ENCODE data around the gene COL18A1.

Gene COL18A1

DNA sequence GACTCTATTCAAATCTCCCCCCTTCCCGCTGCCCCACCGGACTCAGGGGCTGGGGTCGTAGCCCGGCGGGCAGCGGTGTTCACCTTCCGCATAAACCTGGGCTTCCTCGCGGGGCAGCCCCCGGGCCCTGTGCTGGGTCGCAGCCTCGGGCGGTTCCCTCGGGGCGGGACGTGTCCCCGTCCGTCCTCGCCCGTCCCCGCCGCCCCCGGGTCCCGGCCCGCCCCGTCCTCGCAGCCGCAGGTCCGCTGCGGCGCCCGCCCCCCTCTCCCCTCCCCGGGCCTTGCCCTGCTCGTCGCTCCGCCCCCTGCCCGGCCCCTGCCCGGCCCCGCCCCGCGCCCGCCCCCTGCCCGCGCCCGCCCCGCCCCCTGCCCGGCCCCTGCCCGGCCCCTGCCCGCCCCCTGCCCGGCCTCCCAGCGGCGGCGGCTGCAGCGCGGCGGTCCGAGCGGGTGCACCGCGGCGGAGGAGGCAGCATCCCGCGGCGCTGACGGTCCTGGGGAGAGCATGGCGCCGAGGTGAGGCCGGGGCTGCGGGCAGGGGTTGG, at the start of gene COL18A1:
Gene COL18A1 (plus strand): TSS at position 436 of the 541 bp plus-strand sequence. CDS start 66 bp downstream, at position 502.
- no peaks in the 10 kb centered on the region for H3K4me1 ChIP-seq (ENCODE audit: control insufficient read depth in 1 of 2, insufficient read depth in 2 of 2, low read length in 2 of 2)
- no peaks in the 10 kb centered on the region for H3K9me3 ChIP-seq (ENCODE audit: control insufficient read depth in 1 of 2, low read length in 2 of 2)
- H3K9ac ChIP-seq (ENCODE audit: low read depth in 1 of 2, low read length in 2 of 2): peak within 1 kb of the TSS in 1 of 2 donors; percentile 32
- H3K36me3 ChIP-seq (ENCODE audit: control insufficient read depth in 1 of 2, insufficient read depth in 2 of 2, low read length in 2 of 2): no peaks in the 10 kb centered on the region
- H3K27ac ChIP-seq (ENCODE audit: low read depth, low read length): peak within 1 kb of the TSS; percentile 67
- H3K27me3 ChIP-seq (ENCODE audit: control insufficient read depth in 1 of 2, insufficient read depth in 2 of 2, low read length in 2 of 2): peaks cover 29 to 33% of the 10 kb centered on the region in 2 donors
- H3K4me3 ChIP-seq (ENCODE audit: low read depth in 1 of 2, low read length in 2 of 2): peak within 1 kb of the TSS; percentile 40 to 50

DNA sequence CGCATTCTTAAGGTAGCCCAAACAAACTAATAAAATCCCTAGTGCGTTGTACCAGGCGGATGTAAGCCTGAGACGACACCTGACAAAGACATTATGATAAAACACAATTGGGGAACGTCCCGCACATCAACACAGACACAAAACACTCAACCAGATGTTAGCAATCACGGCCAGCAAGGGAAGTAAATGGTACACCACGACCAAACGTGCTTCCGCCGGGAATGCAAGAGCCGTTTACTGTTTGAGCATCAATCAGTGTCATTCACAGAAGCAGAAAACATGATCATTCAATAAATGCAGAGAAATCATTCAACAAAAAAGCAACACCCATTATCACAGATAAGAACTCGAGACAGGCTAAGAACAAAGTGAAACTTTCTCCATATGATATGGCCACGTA, 49.4 kb upstream of the COL18A1 start:
- Histone ChIP-seq H3K27me3 (ENCODE audit: control insufficient read depth in 1 of 2, insufficient read depth in 2 of 2, low read length in 2 of 2) (peaks cover 0 to 3% of the 10 kb centered on the region in 2 donors), H3K36me3 (ENCODE audit: control insufficient read depth in 1 of 2, insufficient read depth in 2 of 2, low read length in 2 of 2) (no peaks in the 10 kb centered on the region), H3K9ac (ENCODE audit: low read depth in 1 of 2, low read length in 2 of 2) (no peak overlapping the region), H3K4me1 (ENCODE audit: control insufficient read depth in 1 of 2, insufficient read depth in 2 of 2, low read length in 2 of 2) (peaks cover 19 to 23% of the 10 kb centered on the region in 2 donors), H3K27ac (ENCODE audit: low read depth, low read length) (no peak overlapping the region), H3K9me3 (ENCODE audit: control insufficient read depth in 1 of 2, low read length in 2 of 2) (no peaks in the 10 kb centered on the region), H3K4me3 (ENCODE audit: low read depth in 1 of 2, low read length in 2 of 2) (no peak overlapping the region)

DNA sequence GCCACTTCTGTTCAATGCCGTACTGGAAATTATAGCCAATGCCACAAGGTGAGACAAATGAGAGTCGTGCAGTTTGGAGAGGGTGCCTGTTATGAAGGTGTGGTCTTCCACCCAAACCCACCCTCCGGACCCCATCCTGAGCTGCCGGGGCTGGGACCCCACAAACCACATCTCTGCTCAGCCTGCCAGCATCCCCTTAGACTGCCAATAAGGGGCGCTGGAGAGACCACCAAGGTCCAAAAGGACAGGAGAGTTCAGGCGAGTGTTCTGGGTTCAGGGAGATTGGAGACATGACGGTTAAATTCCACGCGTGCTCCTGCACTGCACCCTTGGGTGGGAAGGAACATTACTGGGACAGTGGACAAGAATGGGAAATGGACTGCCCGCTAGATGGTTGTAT, 48.7 kb upstream of the COL18A1 start:
- Histone ChIP-seq H3K27me3 (ENCODE audit: control insufficient read depth in 1 of 2, insufficient read depth in 2 of 2, low read length in 2 of 2) (peaks cover 0 to 3% of the 10 kb centered on the region in 2 donors), H3K27ac (ENCODE audit: low read depth, low read length) (no peak overlapping the region), H3K9ac (ENCODE audit: low read depth in 1 of 2, low read length in 2 of 2) (no peak overlapping the region), H3K4me3 (ENCODE audit: low read depth in 1 of 2, low read length in 2 of 2) (no peak overlapping the region), H3K9me3 (ENCODE audit: control insufficient read depth in 1 of 2, low read length in 2 of 2) (no peaks in the 10 kb centered on the region), H3K4me1 (ENCODE audit: control insufficient read depth in 1 of 2, insufficient read depth in 2 of 2, low read length in 2 of 2) (peaks cover 18 to 23% of the 10 kb centered on the region in 2 donors), H3K36me3 (ENCODE audit: control insufficient read depth in 1 of 2, insufficient read depth in 2 of 2, low read length in 2 of 2) (no peaks in the 10 kb centered on the region)

DNA sequence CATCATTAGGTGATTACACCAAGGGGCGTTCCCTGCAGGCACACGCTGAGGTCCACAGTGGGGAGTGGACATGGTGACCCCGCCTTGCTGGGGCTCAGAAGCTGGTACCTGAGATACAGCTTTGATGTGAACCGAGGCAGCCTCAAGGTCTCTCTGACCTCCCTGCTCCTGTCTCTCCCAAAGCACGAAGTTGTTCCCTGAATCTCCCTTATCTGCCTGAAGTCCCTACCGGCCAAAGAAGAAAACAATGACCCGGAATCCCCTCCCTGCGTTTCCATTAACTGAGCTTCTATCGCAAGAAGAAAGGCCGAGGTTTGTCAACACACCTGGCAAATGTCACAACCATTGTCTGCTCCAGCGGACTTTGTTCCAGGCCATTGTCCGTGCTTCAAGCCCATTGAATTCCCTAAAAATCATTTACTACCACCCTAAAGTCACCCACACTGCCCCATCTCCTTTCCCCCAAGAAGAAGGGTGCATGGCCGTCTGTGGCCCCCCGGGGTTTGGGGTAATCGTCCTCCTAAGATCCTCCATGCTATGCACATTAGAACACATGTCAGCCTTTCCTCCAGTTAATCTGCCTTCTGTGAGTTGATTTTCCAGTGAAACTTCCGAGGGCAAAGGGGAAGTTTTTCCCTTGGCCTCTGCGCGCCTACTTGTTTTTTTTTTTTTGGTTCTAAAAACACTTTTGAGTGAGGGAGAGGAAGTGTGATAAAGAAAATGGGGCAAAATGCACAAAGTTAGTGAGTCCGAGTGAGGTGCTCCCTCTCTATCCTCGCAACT, 48.1 kb upstream of the COL18A1 start:
- no peak overlapping the region for H3K9ac ChIP-seq (ENCODE audit: low read depth in 1 of 2, low read length in 2 of 2)
- H3K27ac ChIP-seq (ENCODE audit: low read depth, low read length): peak overlapping the region; percentile 67
- H3K27me3 ChIP-seq (ENCODE audit: control insufficient read depth in 1 of 2, insufficient read depth in 2 of 2, low read length in 2 of 2): peaks cover 0 to 3% of the 10 kb centered on the region in 2 donors
- no peaks in the 10 kb centered on the region for H3K9me3 ChIP-seq (ENCODE audit: control insufficient read depth in 1 of 2, low read length in 2 of 2)
- H3K36me3 ChIP-seq (ENCODE audit: control insufficient read depth in 1 of 2, insufficient read depth in 2 of 2, low read length in 2 of 2): no peaks in the 10 kb centered on the region
- H3K4me1 ChIP-seq (ENCODE audit: control insufficient read depth in 1 of 2, insufficient read depth in 2 of 2, low read length in 2 of 2): peaks cover 18 to 23% of the 10 kb centered on the region in 2 donors
- peak overlapping the region in 1 of 2 donors; percentile 2 for H3K4me3 ChIP-seq (ENCODE audit: low read depth in 1 of 2, low read length in 2 of 2)

DNA sequence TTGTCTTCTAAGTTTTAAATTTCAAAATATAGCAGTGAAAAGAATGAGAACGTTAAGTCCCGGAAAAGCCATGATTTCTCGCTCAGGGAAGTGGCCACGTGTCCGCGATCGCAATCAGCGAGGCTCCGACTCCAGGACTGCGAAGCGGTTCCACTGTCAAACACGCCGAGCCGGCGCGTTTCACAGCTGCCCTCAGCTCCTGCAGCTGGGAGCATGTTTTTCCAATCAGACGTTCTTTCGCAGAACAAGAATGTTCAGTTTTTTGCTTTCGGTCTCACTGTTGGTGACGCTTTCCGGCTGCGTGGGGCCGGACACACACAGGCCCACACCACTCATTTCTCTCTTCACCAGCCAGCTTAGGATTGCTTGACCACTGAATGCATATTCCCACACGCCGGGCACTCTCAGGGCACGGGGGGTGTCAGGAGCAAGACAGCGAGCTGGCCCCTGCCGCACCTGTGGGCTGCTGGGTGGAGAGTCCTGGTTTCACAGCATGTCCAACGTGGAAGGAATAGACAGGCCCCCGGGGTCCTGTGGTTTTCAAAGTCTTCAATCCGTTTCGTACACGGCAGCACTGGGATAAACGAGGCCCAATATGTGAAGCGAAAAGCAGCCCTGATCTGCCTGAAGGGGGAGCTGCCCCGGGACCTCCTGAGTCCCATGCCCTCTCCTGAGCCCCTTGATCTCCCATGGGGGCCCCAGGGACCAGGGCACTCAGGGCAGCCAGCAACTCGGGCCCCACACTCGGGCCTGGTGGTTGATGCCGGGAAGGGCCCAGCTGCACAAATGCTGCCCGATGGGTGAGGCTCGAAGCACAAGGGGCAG, 47.3 kb upstream of the COL18A1 start:
- Histone ChIP-seq H3K4me1 (ENCODE audit: control insufficient read depth in 1 of 2, insufficient read depth in 2 of 2, low read length in 2 of 2) (peaks cover 18 to 23% of the 10 kb centered on the region in 2 donors), H3K4me3 (ENCODE audit: low read depth in 1 of 2, low read length in 2 of 2) (peak overlapping the region in 1 of 2 donors; percentile 2), H3K27me3 (ENCODE audit: control insufficient read depth in 1 of 2, insufficient read depth in 2 of 2, low read length in 2 of 2) (peaks cover 0 to 3% of the 10 kb centered on the region in 2 donors), H3K36me3 (ENCODE audit: control insufficient read depth in 1 of 2, insufficient read depth in 2 of 2, low read length in 2 of 2) (no peaks in the 10 kb centered on the region), H3K9me3 (ENCODE audit: control insufficient read depth in 1 of 2, low read length in 2 of 2) (no peaks in the 10 kb centered on the region), H3K27ac (ENCODE audit: low read depth, low read length) (peak overlapping the region; percentile 67), H3K9ac (ENCODE audit: low read depth in 1 of 2, low read length in 2 of 2) (no peak overlapping the region)

DNA sequence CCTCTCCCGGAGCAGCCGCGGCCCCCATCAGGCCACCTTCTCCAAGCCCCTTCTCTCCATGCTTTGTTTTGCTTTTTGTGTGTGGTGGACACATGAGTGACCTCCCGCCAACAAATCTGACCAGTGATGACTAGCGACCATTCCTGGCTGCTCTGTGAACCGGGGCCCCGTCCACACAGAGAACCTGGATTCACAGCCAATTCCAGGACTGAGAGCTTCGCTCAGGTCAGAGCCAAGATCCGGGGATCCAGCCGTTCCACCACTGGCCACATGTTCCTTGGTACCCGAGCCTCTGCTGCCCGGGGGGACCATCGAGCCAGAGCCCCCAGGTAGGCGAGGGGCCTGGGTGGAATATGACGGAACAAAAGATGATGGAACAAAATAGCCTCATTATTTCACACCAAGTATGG, 46.7 kb upstream of the COL18A1 start:
- H3K36me3 ChIP-seq (ENCODE audit: control insufficient read depth in 1 of 2, insufficient read depth in 2 of 2, low read length in 2 of 2): no peaks in the 10 kb centered on the region
- H3K9ac ChIP-seq (ENCODE audit: low read depth in 1 of 2, low read length in 2 of 2): no peak overlapping the region
- H3K4me1 ChIP-seq (ENCODE audit: control insufficient read depth in 1 of 2, insufficient read depth in 2 of 2, low read length in 2 of 2): peaks cover 18 to 23% of the 10 kb centered on the region in 2 donors
- peaks cover 0 to 3% of the 10 kb centered on the region in 2 donors for H3K27me3 ChIP-seq (ENCODE audit: control insufficient read depth in 1 of 2, insufficient read depth in 2 of 2, low read length in 2 of 2)
- H3K27ac ChIP-seq (ENCODE audit: low read depth, low read length): peak overlapping the region; percentile 54
- no peak overlapping the region for H3K4me3 ChIP-seq (ENCODE audit: low read depth in 1 of 2, low read length in 2 of 2)
- no peaks in the 10 kb centered on the region for H3K9me3 ChIP-seq (ENCODE audit: control insufficient read depth in 1 of 2, low read length in 2 of 2)

DNA sequence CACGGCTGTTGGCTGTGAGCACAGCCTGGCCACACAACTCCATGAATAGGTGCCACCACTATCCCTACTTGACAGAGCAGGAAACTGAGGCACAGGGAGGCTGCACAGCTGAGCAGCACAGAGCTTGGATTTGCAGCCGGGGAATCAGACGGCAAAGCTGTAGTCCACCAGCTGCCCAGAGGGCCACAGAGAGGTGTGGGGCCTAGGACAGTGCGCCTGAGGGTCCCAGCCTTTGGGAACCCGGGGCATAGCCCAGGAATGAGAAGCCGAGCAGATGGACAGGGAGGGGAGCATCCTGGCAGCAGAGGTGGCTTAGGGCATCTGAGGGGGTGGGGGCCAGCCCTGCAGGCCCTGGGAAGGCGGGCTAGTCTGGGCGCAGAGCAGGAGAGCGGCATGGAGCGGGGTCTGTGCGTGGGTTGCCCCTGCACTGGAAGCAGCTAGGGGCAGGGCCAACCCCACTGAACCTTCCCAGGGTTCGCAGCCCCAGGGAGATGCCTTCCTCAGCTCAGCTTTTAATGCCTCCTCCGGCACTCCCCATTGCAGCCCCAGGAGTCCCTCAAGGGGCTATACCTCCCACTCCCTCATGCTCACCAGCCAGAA, 46.2 kb upstream of the COL18A1 start:
- Histone ChIP-seq H3K36me3 (ENCODE audit: control insufficient read depth in 1 of 2, insufficient read depth in 2 of 2, low read length in 2 of 2) (no peaks in the 10 kb centered on the region), H3K9ac (ENCODE audit: low read depth in 1 of 2, low read length in 2 of 2) (no peak overlapping the region), H3K27me3 (ENCODE audit: control insufficient read depth in 1 of 2, insufficient read depth in 2 of 2, low read length in 2 of 2) (peaks cover 0 to 1% of the 10 kb centered on the region in 2 donors), H3K27ac (ENCODE audit: low read depth, low read length) (no peak overlapping the region), H3K9me3 (ENCODE audit: control insufficient read depth in 1 of 2, low read length in 2 of 2) (no peaks in the 10 kb centered on the region), H3K4me1 (ENCODE audit: control insufficient read depth in 1 of 2, insufficient read depth in 2 of 2, low read length in 2 of 2) (peaks cover 21 to 23% of the 10 kb centered on the region in 2 donors), H3K4me3 (ENCODE audit: low read depth in 1 of 2, low read length in 2 of 2) (no peak overlapping the region)

DNA sequence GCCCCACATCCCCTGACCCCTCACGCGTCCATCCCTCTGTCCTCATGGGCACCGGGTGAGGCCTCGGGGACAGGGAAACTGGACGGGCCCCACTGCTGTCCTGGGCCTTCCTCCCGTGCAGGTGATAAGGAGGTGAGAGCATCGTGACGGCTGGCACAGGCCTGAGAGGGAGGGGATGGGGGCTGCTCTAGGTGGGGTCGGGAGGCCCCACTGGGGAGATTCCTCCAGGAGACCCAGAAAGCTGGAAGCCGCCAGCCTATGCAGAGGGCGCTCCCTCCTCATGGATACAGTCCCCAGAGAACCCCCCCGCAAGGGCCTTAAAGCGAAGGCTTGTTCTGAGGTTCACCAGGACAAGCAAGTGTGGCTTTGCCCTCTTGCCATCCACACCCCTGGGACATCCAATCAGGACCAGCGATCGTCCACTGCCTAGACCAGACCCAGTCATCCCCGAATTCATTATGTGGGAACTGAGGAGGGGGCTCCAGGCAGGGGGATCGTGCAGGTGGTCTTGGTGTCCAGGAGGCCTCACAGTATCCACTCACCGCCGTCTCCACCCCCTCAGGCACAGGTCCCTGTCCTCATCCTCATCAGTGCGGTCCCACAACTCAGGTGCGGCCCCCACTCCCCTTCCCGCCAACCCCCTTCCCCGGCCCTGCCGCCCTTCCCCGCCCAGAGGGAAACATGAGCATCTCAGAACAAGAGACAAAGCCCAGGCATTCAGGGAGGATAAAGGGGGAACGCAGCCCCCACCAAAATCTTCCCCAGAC, 45.3 kb upstream of the COL18A1 start:
- H3K9me3 ChIP-seq (ENCODE audit: control insufficient read depth in 1 of 2, low read length in 2 of 2): no peaks in the 10 kb centered on the region
- H3K9ac ChIP-seq (ENCODE audit: low read depth in 1 of 2, low read length in 2 of 2): no peak overlapping the region
- no peak overlapping the region for H3K4me3 ChIP-seq (ENCODE audit: low read depth in 1 of 2, low read length in 2 of 2)
- peaks cover 27 to 28% of the 10 kb centered on the region in 2 donors for H3K4me1 ChIP-seq (ENCODE audit: control insufficient read depth in 1 of 2, insufficient read depth in 2 of 2, low read length in 2 of 2)
- H3K27me3 ChIP-seq (ENCODE audit: control insufficient read depth in 1 of 2, insufficient read depth in 2 of 2, low read length in 2 of 2): no peaks in the 10 kb centered on the region
- no peaks in the 10 kb centered on the region for H3K36me3 ChIP-seq (ENCODE audit: control insufficient read depth in 1 of 2, insufficient read depth in 2 of 2, low read length in 2 of 2)
- no peak overlapping the region for H3K27ac ChIP-seq (ENCODE audit: low read depth, low read length)
